A673 (cell line): Measurements from ENCODE around the gene F2.

Source experiments
- EZH2 ChIP-seq: fragments of 200-600 bp; sonication (generic); IDR thresholded peaks from 2 replicates; pipeline ENCODE4 v1.6.1; 2017; ENCODE audit warnings: borderline replicate concordance, low read depth, mild to moderate bottlenecking, mixed read lengths, antibody characterized with exemption, low read length; ENCODE audit not compliant: poor library complexity, severe bottlenecking
- TF ChIP-seq, protein P1 (sequence below): fragments of 300-800, 200-600 bp; sonication (generic); conservative IDR thresholded peaks from 2 replicates; pipeline ENCODE4 v1.5.1; 2017; ENCODE audit warnings: low read depth, mild to moderate bottlenecking, antibody characterized with exemption, low read length, moderate library complexity, mixed read lengths

DNA sequence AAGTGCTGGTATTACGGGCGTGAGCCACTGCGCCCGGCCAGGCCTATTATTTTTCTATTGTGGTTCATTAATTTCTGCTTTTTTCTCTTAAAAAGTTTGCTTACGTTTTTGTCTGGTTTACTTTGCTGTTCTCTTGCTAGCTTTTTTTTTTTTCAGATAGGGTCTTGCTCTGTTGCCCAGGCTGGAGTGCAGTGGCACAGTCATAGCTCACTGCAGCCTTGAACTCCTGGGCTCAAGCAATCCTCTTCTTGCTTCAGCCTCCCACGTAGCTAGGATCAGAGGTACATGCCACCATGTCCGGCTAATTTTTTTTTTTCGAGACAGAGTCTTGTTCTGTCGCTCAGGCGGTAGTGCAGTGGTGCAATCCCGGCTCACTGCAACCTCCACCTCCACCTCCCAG, 18.7 kb downstream of the F2 start:
- TF ChIP-seq, protein P1, sequence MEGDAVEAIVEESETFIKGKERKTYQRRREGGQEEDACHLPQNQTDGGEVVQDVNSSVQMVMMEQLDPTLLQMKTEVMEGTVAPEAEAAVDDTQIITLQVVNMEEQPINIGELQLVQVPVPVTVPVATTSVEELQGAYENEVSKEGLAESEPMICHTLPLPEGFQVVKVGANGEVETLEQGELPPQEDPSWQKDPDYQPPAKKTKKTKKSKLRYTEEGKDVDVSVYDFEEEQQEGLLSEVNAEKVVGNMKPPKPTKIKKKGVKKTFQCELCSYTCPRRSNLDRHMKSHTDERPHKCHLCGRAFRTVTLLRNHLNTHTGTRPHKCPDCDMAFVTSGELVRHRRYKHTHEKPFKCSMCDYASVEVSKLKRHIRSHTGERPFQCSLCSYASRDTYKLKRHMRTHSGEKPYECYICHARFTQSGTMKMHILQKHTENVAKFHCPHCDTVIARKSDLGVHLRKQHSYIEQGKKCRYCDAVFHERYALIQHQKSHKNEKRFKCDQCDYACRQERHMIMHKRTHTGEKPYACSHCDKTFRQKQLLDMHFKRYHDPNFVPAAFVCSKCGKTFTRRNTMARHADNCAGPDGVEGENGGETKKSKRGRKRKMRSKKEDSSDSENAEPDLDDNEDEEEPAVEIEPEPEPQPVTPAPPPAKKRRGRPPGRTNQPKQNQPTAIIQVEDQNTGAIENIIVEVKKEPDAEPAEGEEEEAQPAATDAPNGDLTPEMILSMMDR: no peak
- no peak for TF ChIP-seq EZH2
